ENCODE data around the gene TBC1D12.

DNA sequence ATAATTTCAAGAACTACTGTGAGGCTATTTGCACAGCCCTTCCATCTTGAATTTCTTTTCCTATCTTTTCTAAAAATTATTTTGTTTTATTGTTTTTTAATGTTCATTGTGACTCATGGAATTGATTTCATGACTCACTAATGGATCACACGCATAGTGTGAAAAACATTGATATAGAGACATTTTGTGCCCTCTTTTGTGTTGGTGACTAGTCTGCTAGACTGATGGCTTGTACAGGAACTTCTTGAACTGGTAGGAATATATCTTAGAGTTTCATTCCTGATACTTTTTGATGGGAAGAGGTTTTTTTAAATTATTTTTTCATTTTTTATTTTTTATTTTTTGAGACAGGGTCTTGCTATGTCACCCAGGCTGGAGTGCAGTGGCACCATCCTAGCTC lies 27.0 kb upstream of the TBC1D12 start:
- TF ChIP-seq POLR2A (IDR thresholded peaks at IDR 0.05; ENCODE audit: low read length) (no peak), GATA1 (IDR thresholded peaks at IDR 0.05; ENCODE audit: low read depth, low read length) (no peak)
